DND-41 (cell line): ENCODE measurements around the gene OR11H6.

Experiments used
- CTCF ChIP-seq: IDR thresholded peaks from 2 replicates; pipeline ENCODE4 v1.5.1; 2012; ENCODE audit warnings: borderline replicate concordance, low read length, moderate library complexity, mild to moderate bottlenecking; ENCODE audit not compliant: poor library complexity, severe bottlenecking; ENCODE audit errors: extremely low read depth
- EZH2 ChIP-seq: IDR thresholded peaks from 3 replicates; pipeline ENCODE4 v1.6.1; 2012; ENCODE audit warnings: borderline replicate concordance, low read depth, mild to moderate bottlenecking, moderate library complexity, low read length, inconsistent platforms; ENCODE audit not compliant: severe bottlenecking

GRCh38 chr14:20180486-20180885 lies 43.0 kb upstream of the OR11H6 start:
- TF ChIP-seq CTCF (no peak), EZH2 (no peak)
